Colon (tissue), 2 donors: ENCODE data around the gene SQOR.

Experiments used
- FAIRE-seq: peaks from 2 replicates; lab custom pipeline; 2012; peaks lifted over from hg19 to GRCh38; lab: Jason Lieb, UNC
- donor health status: control.
- donor health status: control.

SQOR gene

GRCh38 chr15:45705510-45706473 is 71.0 kb downstream of the SQOR start:
- FAIRE-seq, result no peak

- FAIRE-seq, result no peak
These were observed 75.8 kb downstream of the SQOR start for GRCh38 chr15:45710657-45711056.

DNA sequence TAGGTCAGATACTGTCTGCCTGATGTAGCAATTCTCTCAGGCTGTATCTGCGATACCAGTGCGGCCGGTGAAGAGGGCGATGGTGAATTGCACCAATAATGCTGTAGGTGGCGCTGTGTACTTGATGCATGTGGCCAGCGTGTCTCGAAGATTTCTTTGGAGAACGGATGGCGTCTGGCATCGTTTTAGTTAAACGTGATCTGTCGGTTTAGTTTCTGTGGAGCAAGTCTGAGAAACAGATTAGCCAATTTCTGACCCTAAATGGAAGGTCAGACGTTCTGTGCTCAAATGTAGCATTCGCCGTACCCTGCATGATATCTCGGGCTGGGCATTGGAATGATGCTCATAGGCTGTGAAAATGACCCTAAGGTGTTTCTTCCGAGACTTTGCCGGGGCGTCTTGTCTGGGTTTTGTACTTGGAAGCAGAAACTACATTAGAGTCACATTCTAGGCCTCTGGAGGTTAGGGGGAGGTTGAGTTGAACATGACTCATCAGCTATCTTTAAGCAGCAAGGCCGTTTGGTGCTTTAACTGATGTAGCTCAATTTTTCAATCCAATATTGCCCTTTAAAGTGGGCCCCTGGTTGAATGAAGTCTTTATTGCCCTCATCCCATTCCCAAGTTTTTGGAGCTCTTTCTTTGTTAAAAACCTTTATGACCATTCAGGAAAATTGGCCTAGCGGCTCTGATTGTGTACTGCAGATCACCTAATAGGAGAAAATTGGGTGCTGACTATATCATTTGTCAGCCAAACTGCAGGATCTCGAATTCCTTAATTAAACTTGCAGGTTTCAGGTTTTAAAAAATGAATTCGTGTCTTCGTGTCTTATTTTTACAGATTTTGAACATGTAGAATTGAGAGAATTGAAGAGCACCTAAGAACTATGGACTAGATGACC is 80.0 kb downstream of the SQOR start:
- no peak for FAIRE-seq

DNA sequence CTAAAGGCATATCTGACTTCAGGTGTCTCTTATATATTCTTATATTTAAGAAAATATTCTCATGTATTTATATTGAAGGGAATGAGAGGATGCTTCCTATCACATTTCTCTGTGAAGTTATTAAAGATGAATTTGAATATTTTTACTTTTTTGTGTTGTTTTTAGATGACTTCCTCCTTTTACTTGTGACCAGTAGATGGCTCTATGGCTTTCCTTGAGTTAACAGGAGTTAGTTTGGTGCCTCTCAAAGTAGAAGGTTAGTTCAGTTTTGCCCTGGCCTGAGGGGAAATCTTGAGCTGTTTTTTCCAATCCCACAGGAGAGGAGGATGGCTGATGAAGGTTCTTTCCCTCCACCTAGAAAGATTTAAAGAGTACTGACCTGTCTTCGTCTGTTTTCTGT is 80.7 kb downstream of the SQOR start:
- FAIRE-seq, result no peak

DNA sequence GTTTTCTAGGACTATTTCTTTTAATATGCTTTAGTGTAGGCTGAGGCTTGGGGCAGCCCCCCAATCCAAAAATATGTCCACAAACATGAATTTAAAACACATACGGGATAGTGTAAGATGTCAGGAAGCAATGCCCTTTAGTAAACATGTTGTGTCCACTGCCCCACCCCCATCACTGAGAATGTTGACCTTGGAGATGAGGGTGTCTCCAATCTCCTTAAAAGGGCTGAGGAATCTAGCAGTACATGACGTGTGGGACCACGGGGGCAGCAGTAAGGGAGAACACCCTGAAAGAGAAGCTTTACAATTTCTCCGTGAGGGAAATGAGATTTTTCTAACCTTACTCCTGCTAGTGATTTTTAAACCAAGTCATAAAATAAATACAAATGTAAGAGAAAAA is 84.7 kb downstream of the SQOR start:
- no peak for FAIRE-seq

DNA sequence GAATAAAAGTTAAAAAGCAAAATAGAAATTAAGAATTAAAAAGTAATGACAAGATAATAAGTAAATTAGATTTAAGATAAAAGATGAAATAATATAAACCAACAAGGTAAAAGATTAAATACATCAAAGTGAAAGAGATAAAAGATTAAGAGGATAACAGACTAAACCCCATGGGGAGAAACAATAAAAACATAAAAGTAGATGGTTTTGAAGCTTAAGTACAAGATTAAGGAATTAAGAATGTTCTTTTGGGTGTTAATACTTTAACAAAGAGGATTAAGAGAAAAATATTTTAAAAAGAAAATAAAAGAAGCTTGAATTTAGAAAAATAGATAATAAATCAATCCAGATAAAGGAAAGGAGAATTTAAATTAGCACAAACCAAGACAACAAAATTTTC is 85.4 kb downstream of the SQOR start:
- peak; percentile 89 for FAIRE-seq

DNA sequence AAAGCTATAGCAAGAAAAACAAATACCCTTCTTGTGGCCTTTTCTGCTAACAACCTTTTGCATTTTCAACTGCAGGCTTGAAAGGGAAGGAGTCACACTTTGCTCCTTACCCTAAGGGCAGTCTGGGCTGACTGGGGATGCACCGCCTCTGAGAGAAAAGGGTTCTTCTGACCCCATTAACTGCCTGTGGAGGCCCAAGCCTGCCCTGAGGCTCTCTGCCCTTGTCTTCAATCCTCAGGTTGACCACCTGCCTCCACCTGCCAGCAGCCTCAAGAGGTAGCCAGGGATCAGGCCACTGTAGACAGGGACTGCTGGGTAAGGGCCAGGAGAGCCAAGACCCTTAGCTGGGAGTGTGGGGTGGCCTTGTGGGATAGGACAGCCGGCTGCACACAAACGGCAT is 93.8 kb downstream of the SQOR start:
- FAIRE-seq, result no peak

GRCh38 chr15:45729141-45729540 is 94.3 kb downstream of the SQOR start:
- FAIRE-seq, result no peak

GRCh38 chr15:45731343-45731742 is 96.5 kb downstream of the SQOR start:
- FAIRE-seq, result no peak

GRCh38 chr15:45732662-45733061 is 97.8 kb downstream of the SQOR start:
- no peak for FAIRE-seq

- FAIRE-seq, result no peak
These were observed 99.5 kb downstream of the SQOR start for GRCh38 chr15:45734260-45734711.
